ENCODE measurements around the gene KCNMA1. TPM values are rescaled to one million over a fixed set of nuclear protein-coding genes. Genes with fewer than 3 reads are reported as not detected.

KCNMA1 gene
- total and polyA plus RNA-seq, 3 donors from 2014 or later = 13.6 to 36.1 (median 24.7) TPM

DNA sequence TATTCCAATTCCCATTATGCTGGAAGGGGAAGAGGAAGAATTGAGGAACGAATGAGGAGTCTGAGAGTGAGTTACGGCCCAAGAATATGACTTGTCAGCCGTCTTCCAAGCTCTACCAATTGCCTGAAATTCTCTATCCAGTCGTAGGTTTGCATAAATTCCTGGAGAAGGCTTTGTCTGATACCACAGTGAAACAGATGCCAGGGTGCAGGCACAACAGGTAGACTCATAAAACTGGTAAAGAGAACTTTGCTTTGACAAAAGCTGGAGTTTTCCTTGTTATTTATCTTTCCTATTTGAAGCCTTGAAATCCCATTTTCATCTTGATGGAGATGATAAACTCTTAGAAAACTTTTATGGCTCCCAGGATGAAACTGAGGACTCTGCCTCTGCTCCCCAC, 251.2 kb downstream of the KCNMA1 start:
- WGBS, 2 donors = 82 to 87% methylated on average over 4 of the region's 4 CpGs
- H3K4me3 ChIP-seq = no peak overlapping the region
- no peaks in the 10 kb centered on the region for H3K27me3 ChIP-seq
- TF ChIP-seq, protein P1, sequence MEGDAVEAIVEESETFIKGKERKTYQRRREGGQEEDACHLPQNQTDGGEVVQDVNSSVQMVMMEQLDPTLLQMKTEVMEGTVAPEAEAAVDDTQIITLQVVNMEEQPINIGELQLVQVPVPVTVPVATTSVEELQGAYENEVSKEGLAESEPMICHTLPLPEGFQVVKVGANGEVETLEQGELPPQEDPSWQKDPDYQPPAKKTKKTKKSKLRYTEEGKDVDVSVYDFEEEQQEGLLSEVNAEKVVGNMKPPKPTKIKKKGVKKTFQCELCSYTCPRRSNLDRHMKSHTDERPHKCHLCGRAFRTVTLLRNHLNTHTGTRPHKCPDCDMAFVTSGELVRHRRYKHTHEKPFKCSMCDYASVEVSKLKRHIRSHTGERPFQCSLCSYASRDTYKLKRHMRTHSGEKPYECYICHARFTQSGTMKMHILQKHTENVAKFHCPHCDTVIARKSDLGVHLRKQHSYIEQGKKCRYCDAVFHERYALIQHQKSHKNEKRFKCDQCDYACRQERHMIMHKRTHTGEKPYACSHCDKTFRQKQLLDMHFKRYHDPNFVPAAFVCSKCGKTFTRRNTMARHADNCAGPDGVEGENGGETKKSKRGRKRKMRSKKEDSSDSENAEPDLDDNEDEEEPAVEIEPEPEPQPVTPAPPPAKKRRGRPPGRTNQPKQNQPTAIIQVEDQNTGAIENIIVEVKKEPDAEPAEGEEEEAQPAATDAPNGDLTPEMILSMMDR (IDR thresholded peaks at IDR 0.05) = no peak
- no peak for TF ChIP-seq POLR2A (IDR thresholded peaks at IDR 0.05)
- intact Hi-C loops (cut with DNase I; ENCODE audit: low total_unique reads) = no loop called here
- no peak for DNase-seq
- peaks cover 6% of the 10 kb centered on the region for H3K4me1 ChIP-seq
- H3K36me3 ChIP-seq (ENCODE audit: low read depth, missing control alignments) = no peaks in the 10 kb centered on the region
- H3K9me3 ChIP-seq = no peaks in the 10 kb centered on the region
- no peak overlapping the region for H3K27ac ChIP-seq

DNA sequence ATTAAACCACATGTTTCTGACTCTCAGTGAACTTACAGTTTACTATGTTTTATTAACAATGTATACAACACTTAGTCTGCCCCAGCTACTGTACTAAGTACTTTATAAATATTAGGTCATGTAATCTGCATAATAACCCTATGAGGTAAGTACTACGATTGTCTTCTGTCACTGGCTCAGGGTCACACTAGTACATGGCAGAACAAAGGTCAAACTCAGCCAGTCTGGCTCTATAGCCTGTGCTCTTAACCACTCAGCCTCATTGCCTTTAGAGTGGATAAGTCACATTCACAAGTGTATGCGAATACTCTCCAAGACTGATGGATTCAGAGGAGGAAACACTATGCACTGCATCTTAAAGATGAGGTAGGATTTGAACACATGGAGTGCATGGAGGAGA, 252.3 kb downstream of the KCNMA1 start:
- no peak overlapping the region for H3K27ac ChIP-seq
- H3K36me3 ChIP-seq (ENCODE audit: low read depth, missing control alignments) = no peaks in the 10 kb centered on the region
- no peak overlapping the region for H3K4me3 ChIP-seq
- TF ChIP-seq POLR2A (IDR thresholded peaks at IDR 0.05) = no peak
- H3K4me1 ChIP-seq = peaks cover 4% of the 10 kb centered on the region
- no peaks in the 10 kb centered on the region for H3K9me3 ChIP-seq
- intact Hi-C loops (cut with DNase I; ENCODE audit: low total_unique reads) = no loop called here
- 88 to 89% methylated on average over 2 of the region's 2 CpGs for WGBS, 2 donors
- no peaks in the 10 kb centered on the region for H3K27me3 ChIP-seq
- DNase-seq = no peak

DNA sequence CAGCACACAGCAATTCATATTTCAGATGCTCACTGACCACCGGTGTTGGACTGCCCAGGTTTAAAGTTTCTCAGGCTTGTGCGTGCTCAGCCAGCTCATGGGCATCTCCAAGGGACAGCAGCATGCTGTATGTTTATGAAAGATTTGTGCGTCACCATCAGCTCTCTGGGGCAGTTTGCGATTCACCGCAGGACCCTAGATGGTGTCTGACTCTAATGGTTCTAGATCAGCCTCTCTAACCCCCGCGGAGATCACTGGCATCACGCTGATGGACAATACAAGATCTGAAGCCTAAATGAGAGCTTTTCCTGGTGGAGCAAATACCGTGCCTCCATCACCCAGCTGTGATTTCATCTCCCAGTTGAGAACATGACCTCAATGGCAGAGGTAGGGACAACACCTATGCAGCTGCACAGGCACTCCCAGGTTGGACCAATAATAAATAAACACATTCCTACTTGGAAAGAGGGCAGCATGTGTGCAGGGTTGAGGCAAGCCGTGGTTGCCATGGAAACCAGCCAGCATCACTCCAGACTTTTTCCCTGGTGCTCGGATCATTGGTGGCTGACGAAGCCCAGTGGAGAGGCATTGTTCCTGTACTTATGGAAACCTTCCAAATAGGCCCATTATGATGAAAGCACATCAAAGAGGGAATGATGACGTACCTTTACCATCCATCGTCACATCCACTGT, 253.6 kb downstream of the KCNMA1 start:
- no peak for DNase-seq
- intact Hi-C loops (cut with DNase I; ENCODE audit: low total_unique reads) = no loop called here
- Histone ChIP-seq H3K36me3 (ENCODE audit: low read depth, missing control alignments) (no peaks in the 10 kb centered on the region), H3K9me3 (no peaks in the 10 kb centered on the region), H3K27ac (no peak overlapping the region), H3K4me1 (peaks cover 2% of the 10 kb centered on the region), H3K4me3 (no peak overlapping the region), H3K27me3 (no peaks in the 10 kb centered on the region)
- 85 to 86% methylated on average over 7 to 14 of the region's 14 CpGs for WGBS, 2 donors
- no peak for TF ChIP-seq POLR2A (IDR thresholded peaks at IDR 0.05)
- TF ChIP-seq, protein P1 (IDR thresholded peaks at IDR 0.05) = no peak

DNA sequence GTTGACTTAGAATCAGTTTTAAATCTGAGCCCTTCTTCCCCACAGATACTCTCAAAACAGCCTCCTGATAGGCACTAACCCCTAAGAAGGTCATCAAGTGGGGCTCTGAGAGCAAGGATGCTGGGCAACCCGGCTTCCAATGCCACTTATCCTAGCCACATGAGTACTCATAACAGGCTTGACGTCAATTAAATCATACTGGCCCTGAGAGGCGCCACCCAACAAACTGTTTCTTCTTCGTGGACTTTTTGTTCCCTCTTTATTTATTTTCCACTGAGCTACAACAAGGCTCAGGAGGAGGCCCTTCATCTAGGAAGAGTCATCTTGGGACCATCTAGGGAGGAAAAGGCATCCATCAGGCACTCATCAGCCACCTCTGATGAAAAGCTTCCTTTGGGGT, 255.9 kb downstream of the KCNMA1 start:
- Histone ChIP-seq H3K36me3 (ENCODE audit: low read depth, missing control alignments) (no peaks in the 10 kb centered on the region), H3K4me3 (no peak overlapping the region), H3K27me3 (no peaks in the 10 kb centered on the region), H3K4me1 (no peaks in the 10 kb centered on the region), H3K27ac (no peak overlapping the region), H3K9me3 (no peaks in the 10 kb centered on the region)
- intact Hi-C loops (cut with DNase I; ENCODE audit: low total_unique reads) = no loop called here
- no peak for DNase-seq
- 88 to 90% methylated on average over 4 of the region's 4 CpGs for WGBS, 2 donors
- no peak for TF ChIP-seq POLR2A (IDR thresholded peaks at IDR 0.05)
- TF ChIP-seq, protein P1 (IDR thresholded peaks at IDR 0.05) = no peak

DNA sequence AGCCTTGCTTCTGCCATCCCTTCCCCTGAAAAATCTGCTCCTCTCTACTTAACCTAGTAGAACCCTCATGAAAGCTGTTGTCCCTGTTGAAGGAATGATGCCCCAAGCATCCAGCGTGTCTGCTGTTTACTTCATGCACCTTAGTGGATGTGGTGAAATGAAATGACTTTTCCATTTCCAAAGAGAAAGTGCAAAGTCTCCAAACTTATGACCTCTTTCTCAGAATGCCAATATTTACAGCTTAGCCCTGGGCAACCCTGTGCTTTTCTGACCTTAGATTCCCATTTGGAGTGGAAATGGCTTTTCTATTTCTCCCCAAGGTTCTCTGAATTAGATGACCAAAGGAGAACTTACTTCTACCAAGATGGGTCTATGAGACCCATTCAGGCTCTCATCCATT, 256.9 kb downstream of the KCNMA1 start:
- WGBS, 2 donors = 97 to 100% methylated on average over 1 of the region's 1 CpG
- TF ChIP-seq, protein P1 (IDR thresholded peaks at IDR 0.05) = no peak
- intact Hi-C loops (cut with DNase I; ENCODE audit: low total_unique reads) = no loop called here

More for the DNA sequence above, 256.9 kb downstream of the KCNMA1 start:
- Histone ChIP-seq H3K27ac (no peak overlapping the region), H3K36me3 (ENCODE audit: low read depth, missing control alignments) (no peaks in the 10 kb centered on the region), H3K4me1 (no peaks in the 10 kb centered on the region), H3K4me3 (no peak overlapping the region), H3K27me3 (no peaks in the 10 kb centered on the region), H3K9me3 (no peaks in the 10 kb centered on the region)
- DNase-seq = no peak
